Measurements from ENCODE around the gene PDE1A. TPM values are rescaled to one million over a fixed set of nuclear protein-coding genes. Genes with fewer than 3 reads are reported as not detected.
"Not testable (repeated sequence)": the region's sequence is repeated elsewhere in the genome, so short reads cannot be mapped to it uniquely, and the experiment has no call there.

PDE1A gene
- total RNA-seq, 1 donor from 2014 or later = 1.2 TPM

DNA sequence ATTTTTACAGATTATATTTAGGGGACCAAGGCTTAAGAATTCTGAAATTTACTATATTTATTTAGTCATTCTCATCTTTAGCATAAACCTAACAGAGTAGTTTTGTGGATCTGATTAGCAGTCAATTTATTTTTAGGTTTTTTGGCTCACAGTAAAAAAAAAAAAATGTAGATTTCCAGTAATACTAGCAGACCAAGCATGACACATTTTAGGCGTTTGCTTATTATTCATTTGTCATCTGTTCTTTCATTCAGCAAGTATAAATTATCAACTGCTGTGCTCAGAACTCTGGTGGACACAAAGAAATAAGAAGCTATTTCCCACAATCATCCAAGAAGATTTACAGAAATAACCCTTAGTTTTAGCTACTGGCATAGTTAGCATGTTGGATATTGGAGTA lies 20.6 kb downstream of the PDE1A start:
- ATAC-seq = no peak

DNA sequence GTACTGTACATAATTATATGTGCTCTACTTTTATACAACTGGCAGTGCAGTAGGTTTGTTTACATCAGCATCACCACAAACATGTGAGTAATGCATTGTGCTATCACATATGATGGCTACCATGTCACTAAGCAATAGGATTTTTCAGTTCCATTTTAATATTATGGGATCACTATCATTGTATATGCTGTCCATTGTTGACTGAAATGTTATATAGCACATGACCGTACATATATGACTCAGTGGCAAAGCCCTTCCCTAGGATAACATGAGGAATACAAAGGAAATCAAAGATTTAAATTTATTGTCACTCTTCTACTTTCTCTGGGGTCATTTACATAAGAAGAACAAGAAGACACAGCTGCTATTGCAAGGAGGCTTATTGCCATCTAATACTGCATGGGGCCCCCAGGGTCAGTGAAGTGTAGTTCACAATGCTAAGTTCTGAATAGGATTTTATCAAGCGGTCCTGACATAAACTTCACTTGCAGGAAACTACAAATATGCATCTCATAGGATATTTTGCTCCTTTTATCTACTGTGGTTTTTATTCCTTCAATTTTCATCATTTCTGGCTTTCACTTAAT lies 21.8 kb downstream of the PDE1A start:
- no peak for ATAC-seq

DNA sequence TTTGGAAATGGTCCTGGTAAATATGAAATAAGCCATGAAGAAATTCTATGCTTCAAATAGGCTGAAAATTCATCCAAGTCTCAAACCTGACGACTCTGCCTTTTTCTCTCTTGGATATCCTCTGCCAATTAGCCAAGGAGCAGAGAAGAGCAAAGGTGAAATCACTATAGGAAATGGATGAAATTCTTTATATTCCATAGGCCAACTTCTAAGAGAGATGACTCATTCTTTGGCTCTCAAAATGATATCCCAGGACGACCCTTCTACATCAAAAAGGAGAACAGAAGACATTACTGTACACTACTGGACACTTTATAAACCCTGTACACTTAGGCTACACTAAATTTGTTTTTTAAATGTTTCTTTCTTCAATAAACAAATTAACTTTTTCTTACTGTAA lies 22.7 kb downstream of the PDE1A start:
- no peak for ATAC-seq

DNA sequence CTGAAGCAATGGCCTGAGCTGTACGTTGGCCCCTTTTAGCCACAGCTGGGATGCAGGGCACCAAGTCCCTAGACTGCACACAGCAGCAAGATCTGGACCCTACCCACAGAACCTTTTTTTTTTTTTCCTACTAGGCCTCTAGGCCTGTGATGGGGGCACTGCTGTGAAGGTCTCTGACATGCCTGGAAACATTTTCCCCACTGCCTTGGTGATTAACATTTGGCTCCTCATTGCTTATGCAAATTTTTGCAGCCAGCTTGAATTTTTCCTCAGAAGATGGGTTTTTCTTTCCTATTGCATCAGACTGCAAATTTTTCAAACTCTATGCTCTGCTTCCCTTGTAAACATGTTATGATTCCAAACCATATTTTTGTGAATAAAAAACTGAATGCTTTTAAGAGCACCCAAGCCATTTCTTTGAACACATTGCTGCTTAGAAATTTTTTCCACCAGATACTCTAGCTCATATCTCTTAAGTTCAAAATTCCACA lies 33.5 kb downstream of the PDE1A start:
- ATAC-seq = no peak

DNA sequence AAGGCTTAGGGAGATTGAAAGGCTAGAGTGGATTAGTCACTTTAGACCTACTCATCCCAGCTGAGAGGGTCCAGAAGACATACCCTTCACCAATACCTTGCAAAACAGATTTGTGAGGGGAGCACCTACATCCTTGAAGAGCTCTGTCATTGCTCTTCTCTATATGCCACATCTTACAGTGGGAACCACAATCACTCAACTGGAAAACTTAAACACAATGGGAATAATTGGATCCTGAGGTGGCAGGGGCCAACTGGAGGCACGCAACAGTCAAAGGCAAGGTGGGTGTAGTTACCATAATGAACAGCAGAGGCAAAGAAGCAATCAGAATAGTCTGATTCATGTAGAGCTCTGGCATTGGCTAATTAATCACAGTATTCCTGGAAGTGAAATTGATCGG lies 35.4 kb downstream of the PDE1A start:
- ATAC-seq = no peak

DNA sequence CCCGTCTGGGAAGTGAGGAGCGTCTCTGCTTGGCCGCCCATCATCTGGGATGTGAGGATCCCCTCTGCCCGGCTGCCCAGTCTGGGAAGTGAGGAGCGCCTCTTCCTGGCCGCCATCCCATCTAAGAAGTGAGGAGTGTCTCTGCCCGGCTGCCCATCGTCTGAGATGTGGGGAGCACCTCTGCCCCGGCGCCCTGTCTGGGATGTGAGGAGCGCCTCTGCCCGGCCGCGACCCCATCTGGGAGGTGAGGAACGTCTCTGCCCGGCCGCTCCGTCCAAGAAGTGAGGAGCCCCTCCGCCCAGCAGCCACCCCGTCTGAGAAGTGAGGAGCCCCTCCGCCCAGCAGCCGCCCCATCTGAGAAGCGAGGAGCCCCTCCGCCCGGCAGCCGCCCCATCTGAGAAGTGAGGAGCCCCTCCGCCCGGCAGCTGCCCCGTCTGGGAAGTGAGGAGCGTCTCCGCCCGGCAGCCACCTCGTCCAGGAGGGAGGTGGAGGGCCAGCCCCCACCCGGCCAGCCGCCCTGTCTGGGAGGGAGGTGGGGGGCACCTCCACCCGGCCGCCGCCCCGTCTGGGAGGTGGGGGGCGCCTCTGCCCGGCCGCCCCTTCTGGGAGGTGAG lies 40.5 kb downstream of the PDE1A start:
- ATAC-seq = not testable (repeated sequence)

DNA sequence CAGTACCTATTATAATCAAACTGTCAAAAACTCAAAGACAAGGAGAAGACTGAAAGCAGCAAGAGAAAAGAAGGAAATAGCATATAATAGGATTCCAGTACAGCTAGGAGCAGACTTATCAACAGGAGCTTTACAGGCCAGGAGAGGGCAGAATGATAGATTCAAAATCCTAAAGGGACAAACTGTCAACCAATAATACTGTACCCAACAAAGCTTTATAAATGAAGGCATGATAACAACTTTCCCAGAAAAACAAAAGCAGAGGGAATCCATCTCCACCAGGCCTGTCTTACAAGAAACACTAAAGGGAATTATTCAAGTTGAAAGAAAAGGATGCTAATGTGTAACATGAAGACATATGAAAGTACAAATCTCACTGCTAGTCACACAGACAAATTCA lies 42.0 kb downstream of the PDE1A start:
- ATAC-seq = no peak

GRCh38 chr2:182381225-182381624 lies 45.6 kb downstream of the PDE1A start:
- no peak for ATAC-seq

- ATAC-seq = no peak
Measured at GRCh38 chr2:182379241-182379640, 47.6 kb downstream of the PDE1A start.

DNA sequence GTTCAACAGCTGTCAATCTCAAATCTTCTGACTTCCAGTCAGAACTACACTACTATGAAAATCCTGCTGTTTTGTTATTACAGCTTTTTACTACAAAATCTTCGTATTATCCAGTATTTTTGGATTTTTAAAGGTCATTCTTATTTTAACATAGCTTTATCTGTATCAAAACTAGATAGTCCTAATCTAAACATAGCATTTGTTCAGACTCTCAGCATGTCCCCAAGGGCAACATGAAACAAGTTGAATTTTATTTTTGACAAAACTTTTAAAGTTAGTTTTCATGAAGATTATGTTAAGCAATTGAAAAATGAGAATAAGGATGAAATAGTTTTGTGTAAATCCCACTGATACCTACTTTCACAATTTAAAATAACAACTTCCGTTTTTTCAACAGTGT lies 48.1 kb downstream of the PDE1A start:
- no peak for ATAC-seq

DNA sequence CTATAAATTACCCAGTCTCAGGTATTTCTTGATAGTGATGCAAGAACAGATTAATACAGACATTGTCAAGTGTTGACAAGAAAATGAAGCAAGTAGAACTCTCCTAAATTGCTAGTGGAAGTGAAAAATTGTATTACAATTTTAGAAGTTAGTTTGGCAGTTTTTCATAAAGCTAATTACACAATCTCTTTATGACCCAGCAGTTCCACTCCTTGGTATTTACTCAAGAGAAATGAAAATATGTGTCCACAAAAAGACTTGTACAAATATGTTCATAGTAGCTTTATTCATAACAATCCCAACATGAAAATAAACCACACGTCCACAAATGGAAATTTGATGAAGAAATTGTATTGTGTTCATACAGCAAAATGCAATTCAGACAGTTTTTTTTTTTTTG lies 49.4 kb downstream of the PDE1A start:
- no peak for ATAC-seq

GRCh38 chr2:182375862-182376261 lies 51.0 kb downstream of the PDE1A start:
- no peak for ATAC-seq

DNA sequence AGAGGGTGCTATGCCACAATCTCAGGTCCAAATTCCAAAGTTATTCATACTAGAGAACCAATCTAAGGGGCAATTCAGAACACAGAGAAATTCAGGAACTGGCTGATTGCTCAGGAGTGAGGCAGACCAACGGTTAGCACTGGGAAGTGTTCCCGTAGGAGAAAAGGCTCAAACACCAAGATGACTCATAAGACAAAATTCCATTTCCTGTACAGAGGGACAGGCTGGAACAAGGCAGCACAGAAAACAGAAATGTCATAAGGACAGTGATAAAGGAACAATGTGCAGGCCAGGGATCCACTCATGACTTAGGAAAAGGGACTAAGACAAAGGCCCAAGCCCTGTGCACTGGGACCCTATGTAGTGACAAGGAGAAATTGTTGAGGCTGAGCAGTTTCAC lies 54.2 kb downstream of the PDE1A start:
- ATAC-seq = peak; percentile 95

DNA sequence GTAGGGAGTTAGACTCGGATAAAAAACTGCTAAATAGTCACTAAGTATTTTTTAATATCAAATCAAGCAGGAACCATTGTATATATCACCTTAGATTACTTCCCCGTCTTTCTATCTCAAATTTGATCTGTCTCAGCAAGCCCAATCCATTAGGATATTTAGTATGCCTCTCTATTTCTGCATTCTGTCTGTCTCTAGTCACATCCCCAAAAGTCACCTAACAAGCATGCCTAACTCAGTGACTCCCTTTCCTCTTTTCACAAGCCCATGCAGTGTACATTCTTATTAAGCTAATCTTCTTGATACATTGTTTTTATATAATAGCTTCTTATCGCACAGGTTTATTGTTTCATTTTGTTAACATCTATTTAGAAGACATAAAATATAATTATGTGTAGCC lies 57.8 kb downstream of the PDE1A start:
- ATAC-seq = no peak

DNA sequence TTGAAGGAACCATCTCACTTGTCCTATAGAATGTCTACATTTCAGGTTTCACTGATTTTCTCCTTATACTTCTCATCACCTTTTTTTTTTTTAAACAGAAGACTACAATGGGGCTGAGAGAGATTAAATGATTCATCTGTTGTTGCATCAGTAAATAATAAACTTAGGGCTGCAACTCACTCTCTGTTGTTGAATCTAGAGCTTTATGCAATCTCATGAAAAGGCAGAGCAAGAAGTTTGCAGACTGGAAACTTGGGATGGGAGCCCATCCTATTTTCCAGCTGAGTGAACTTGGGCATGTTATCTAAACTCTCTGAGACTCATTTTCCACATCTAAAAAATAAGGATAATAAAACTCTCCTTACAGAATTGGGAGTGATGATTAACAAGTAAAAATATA lies 58.4 kb downstream of the PDE1A start:
- ATAC-seq = no peak

DNA sequence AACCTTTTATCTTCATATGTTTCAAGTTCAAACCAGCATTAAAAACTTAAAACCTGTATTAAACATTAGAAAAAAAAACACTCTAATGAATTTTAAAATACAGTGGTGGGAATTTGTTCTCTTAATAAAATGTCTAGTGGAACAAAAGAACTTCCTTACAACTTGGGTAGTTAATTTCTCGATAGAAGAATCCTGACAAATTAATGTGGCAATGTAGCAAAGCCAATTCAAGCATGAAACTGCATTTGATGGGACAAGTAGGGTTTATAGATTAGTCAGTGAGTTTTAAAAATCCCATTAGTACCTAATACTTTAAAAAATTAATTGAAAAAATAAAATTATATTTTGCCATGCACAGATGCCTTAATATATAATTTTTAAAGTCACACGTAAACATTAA lies 59.4 kb downstream of the PDE1A start:
- ATAC-seq = no peak

DNA sequence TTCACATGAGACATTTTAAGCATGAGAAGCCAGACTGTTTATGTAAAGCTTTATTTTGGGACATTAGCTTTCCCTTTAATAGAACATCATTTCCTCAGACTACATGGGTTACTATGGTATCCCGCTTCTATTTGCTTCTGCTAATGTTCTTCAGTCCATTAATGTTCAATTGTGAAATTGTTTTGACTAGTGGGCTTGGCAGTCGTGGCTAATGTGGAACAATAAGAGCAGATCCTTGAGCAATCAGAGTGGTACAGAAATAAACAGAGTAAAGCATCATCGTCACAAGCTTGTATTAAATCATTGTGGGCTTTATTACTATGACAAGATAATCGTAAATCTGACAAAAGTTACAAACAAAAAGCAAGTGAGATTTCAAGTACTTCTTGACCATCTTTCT lies 60.2 kb downstream of the PDE1A start:
- ATAC-seq = no peak

GRCh38 chr2:182365855-182366254 lies 61.0 kb downstream of the PDE1A start:
- no peak for ATAC-seq

- no peak for ATAC-seq
Measured at GRCh38 chr2:182361477-182361876, 65.4 kb downstream of the PDE1A start.

DNA sequence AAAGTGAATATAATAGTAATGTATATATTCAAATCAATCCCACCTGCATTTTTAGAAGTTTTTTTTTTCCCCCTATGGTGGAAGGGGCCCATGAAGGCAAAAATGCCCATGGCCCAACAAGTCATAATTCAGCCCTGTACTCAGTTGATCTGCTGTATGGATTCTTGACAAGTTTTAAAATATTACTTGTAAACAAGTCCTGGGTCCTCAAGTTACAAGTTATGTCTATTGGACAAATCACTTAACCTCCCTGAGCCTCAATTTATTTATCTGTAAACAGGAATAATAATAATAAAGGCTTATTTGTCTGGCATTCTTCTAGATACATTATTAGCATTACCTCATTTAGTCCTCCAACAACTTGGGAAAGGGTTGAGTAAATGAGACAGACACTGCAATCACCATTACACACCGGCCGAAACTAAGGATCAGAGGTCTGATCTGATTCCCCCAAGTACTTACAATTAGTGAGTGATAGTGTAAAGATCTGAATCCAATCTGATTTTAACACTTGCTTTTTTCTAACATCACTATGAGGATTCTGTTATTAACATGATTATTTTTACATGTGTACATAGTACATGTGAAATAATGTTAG lies 66.1 kb downstream of the PDE1A start:
- ATAC-seq = no peak

GRCh38 chr2:182359990-182360662 lies 66.7 kb downstream of the PDE1A start:
- ATAC-seq = no peak

DNA sequence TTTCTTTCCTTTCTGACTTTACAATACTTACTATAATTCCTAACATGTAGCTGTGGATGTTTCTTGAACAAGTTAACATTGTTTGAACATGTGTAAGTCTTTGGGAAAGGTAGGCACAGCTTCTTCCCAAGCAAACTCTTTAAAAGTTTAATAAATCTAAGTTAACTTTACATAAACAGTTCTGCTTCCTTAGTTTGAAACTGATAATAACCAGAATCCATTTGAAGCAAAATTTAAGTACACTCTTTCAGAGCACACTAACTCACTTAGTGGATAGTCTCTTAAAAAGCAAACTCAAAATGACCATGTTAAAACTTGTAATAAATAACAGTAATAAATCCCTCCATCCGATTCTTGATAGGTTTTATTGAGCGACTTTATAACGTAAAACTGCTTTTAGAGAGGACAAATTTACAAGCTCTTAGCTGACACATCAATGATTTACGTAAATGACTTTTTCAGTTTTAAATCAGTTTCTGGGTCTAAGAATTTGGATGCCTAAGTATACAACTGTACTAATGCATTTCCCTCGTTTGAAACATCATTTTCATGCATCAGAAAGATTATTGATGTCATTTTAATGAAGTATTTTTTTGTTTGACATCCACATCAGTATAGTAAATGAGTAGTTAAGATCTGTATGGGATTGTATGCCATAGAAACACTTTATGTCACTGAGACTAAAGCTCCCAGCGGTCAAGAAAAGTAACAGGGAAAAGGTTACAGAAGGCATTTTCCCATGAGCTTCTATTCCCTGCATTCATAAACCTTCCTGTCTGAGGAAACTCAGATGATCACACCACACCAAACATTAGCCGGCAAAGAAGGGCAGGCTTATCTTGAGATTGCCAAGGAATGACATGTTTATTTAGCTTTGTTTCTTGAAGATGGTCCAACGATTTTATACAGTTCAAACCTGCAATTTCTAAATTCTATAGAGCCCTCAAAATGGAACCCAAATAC lies 67.5 kb downstream of the PDE1A start:
- no peak for ATAC-seq

GRCh38 chr2:182358601-182359000 lies 68.2 kb downstream of the PDE1A start:
- no peak for ATAC-seq
